Stimulated activated effector memory CD8-positive, alpha-beta T cell treated with anti-CD3 and anti-CD28 coated beads, Interleukin-12 subunit alpha, Interleukin-12 subunit beta, amount 100 ng/mL, for 72 hours (primary cell): ENCODE data around the gene MYO19.
"Not testable (repeated sequence)": the region's sequence is repeated elsewhere in the genome, so short reads cannot be mapped to it uniquely, and the experiment has no call there.

Source experiments
- ATAC-seq: fragments of 150-1000 bp; cut with Tn5 transposase; 2 replicates; pipeline ENCODE4 v1.10.0; 2021
- DNase-seq, 2 donors: peaks; one replicate each; pipeline ENCODE4 v3.0.0; 2021 to 2022; ENCODE audit warnings: low spot score in 2 of 2
- H3K27ac Mint-ChIP-seq: one replicate; pipeline ENCODE4 v1.8.0; 2022; ENCODE audit warnings: mild to moderate bottlenecking, mixed read lengths
- H3K36me3 Mint-ChIP-seq: one replicate; pipeline ENCODE4 v1.8.0; 2022; ENCODE audit warnings: mild to moderate bottlenecking, mixed read lengths
- H3K4me1 Mint-ChIP-seq: one replicate; pipeline ENCODE4 v1.8.0; 2022; ENCODE audit warnings: mixed read lengths
- H3K4me3 Mint-ChIP-seq: one replicate; pipeline ENCODE4 v1.8.0; 2022; ENCODE audit warnings: mild to moderate bottlenecking, mixed read lengths
- H3K9me3 Mint-ChIP-seq: one replicate; pipeline ENCODE4 v1.8.0; 2022; ENCODE audit warnings: mixed read lengths

Gene MYO19

DNA sequence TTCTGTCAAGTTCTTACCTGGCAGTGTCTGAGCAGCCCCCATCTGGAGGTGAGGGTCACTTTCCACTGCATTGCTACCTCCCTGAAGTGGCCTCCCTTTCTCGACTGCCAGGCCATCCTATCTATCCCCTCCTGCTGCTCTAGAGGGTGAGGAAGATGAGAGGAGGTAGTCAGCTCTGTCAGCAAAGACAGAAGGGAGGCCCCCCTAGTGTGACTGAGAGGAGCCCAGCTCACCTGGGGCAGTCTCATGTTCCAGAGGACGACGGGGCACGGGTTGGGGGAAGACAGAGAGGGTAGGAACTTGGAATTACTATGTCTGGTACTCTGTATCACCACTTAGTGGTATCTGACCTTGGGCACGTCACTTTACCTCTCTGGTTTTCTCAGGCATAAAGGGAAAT is 22.0 kb downstream of the MYO19 start:
- H3K4me1 Mint-ChIP-seq = no peaks in the 10 kb centered on the region
- H3K4me3 Mint-ChIP-seq = no peak overlapping the region
- no peak for ATAC-seq
- peak overlapping the region; percentile 1 for H3K27ac Mint-ChIP-seq
- no peaks in the 10 kb centered on the region for H3K9me3 Mint-ChIP-seq
- peaks cover 36% of the 10 kb centered on the region for H3K36me3 Mint-ChIP-seq
- no peak for DNase-seq

DNA sequence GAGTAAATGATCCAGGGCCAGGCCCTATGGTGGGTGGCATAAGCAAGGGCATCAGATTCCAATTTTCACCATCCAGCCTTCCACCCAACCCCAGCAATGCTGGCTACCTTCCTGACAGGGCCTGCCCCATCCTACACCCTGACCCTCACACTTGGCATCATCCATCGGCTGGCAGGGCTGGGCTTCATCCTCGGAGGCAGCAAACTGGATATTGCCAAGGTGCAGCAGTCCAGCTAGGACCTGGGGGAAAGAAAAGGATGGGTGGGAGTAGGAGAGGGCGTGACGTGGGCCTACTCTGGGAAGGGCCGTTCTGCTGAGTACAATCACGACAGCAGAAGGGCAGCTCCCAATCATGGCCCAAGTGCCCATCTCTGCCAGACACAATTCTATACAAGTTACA is 23.5 kb downstream of the MYO19 start:
- Mint-ChIP-seq H3K36me3 (peaks cover 34% of the 10 kb centered on the region), H3K27ac (no peak overlapping the region), H3K4me1 (no peaks in the 10 kb centered on the region), H3K9me3 (no peaks in the 10 kb centered on the region), H3K4me3 (no peak overlapping the region)
- DNase-seq (no peak), ATAC-seq (no peak)

GRCh38 chr17:36510636-36511035 is 24.0 kb downstream of the MYO19 start:
- Mint-ChIP-seq H3K4me1 (no peaks in the 10 kb centered on the region), H3K27ac (peak overlapping the region; percentile 32), H3K4me3 (no peak overlapping the region), H3K36me3 (peaks cover 38% of the 10 kb centered on the region), H3K9me3 (no peaks in the 10 kb centered on the region)
- ATAC-seq (no peak), DNase-seq (no peak)

DNA sequence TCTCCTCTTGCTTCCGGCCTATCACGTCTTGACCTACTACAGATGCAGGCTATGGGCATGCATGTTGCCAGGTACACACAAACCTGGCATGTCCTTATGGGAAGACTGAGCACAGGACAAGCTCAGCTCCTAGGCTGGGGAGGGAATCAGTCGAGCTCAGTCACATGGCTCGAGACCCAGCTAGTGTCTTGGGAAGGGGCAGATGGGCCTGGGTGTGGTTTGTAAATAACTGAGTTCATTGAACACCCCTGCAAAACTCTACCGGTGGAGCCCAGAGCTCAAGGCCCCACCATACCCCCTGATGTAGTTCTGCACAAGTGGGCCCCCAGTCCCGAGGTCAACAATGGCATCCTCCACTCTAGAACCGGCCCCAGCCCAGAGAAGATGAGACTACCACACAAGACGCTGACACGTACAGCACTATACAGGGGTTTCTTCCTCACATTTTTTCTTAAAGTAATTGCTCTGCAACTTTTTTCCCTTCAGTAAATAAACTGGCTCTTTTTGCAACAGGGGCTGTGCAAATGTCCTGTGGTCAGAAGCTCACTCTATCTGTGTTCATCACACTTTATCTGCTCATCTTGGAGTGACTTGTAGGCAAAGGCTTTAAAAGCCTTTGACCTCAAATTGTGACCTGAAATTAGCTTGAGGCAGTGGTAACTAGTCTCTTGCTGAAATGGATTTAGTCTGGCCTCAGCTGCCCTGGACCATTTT is 25.2 kb downstream of the MYO19 start:
- H3K36me3 Mint-ChIP-seq = peaks cover 47% of the 10 kb centered on the region
- no peak overlapping the region for H3K4me3 Mint-ChIP-seq
- no peaks in the 10 kb centered on the region for H3K4me1 Mint-ChIP-seq
- H3K9me3 Mint-ChIP-seq = no peaks in the 10 kb centered on the region
- no peak overlapping the region for H3K27ac Mint-ChIP-seq
- ATAC-seq (no peak), DNase-seq (no peak)

- not testable (repeated sequence) for H3K9me3 Mint-ChIP-seq, H3K4me3 Mint-ChIP-seq, ATAC-seq, H3K4me1 Mint-ChIP-seq, DNase-seq
- Mint-ChIP-seq H3K27ac (peak overlapping the region; percentile 58), H3K36me3 (peaks cover 54% of the 10 kb centered on the region)
Observed at GRCh38 chr17:36508439-36508838, 26.2 kb downstream of the MYO19 start.

DNA sequence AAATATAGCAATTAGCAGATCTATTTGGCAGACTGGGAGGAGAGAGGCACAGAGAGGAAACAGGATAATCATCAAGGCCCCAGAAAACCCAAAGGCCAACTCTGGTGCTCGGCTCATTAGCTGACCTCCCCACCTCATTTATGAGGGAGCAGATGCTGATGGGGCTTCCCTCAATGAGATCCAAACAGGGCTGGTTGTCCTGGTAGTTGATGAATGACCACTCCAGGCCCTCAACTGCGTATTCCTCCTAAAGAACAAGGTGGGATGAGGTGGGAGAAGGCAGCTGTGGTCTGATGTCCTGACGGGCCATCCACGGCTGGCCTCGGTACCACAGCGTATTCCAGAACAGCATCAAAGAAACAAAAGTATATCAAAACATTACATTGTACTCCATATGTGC is 27.4 kb downstream of the MYO19 start:
- Mint-ChIP-seq H3K36me3 (peaks cover 59% of the 10 kb centered on the region), H3K4me3 (no peak overlapping the region), H3K9me3 (no peaks in the 10 kb centered on the region), H3K4me1 (peaks cover 5% of the 10 kb centered on the region), H3K27ac (no peak overlapping the region)
- ATAC-seq (no peak), DNase-seq (no peak)

- H3K27ac Mint-ChIP-seq = no peak overlapping the region
Observed at GRCh38 chr17:36506831-36507230, 27.8 kb downstream of the MYO19 start.

DNA sequence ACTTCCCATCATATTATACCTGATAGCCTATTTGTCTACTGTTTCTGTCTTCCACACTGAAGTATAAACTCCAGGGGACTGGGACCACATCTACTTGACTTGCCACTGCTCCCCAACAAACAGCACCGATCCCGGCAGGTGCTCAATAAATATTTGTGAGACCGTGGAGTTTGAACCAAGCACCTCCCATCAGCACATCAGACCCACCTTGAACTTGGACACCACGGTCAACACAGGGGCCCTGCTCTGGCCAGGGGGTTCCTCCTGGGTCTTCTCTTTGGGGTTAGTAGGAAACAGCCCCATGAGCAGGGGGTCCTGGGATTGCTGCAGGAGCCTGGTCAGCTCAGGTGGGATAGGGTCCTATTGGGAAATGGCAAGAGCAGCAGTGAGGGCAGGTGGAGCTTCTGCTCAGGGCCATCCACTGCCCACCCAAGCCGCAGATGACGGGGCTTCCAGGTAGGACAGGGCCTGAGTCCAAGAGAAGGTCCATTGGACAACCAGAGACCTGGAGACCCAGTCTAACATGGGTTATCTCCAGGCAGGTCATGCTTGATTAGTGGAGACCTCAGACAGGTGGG is 28.3 kb downstream of the MYO19 start:
- Mint-ChIP-seq H3K4me1 (peaks cover 5% of the 10 kb centered on the region), H3K4me3 (no peak overlapping the region), H3K9me3 (no peaks in the 10 kb centered on the region), H3K27ac (peak overlapping the region; percentile 16), H3K36me3 (peaks cover 65% of the 10 kb centered on the region)
- ATAC-seq = no peak
- no peak for DNase-seq

More at GRCh38 chr17:36506831-36507230, 27.8 kb downstream of the MYO19 start:
- Mint-ChIP-seq H3K36me3 (peaks cover 60% of the 10 kb centered on the region), H3K4me1 (peaks cover 5% of the 10 kb centered on the region), H3K9me3 (no peaks in the 10 kb centered on the region), H3K4me3 (no peak overlapping the region)
- DNase-seq (no peak), ATAC-seq (no peak)

DNA sequence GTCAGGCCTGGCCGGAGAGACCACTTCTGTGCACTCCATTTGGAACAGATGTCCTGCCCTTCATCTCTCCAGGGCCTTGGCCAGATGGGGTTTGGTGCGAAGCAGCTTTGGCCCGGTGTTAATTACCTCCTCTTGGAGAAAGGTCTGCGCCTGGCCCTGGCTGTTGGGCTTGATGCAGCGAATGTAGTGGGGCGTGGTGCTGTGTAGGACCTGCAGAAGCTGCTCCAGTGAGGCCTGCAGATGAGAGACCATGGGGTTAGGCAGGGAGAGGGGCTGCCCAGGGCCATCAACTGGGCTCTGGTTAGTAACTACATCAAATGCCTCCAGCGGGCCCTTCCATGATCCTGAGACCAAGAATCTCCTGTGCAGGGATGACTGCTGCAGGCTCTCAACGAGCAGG is 29.5 kb downstream of the MYO19 start:
- H3K27ac Mint-ChIP-seq = peak overlapping the region; percentile 16
- DNase-seq (no peak), ATAC-seq (no peak)
- no peaks in the 10 kb centered on the region for H3K9me3 Mint-ChIP-seq
- H3K36me3 Mint-ChIP-seq = peaks cover 77% of the 10 kb centered on the region
- peaks cover 5% of the 10 kb centered on the region for H3K4me1 Mint-ChIP-seq
- H3K4me3 Mint-ChIP-seq = no peak overlapping the region

DNA sequence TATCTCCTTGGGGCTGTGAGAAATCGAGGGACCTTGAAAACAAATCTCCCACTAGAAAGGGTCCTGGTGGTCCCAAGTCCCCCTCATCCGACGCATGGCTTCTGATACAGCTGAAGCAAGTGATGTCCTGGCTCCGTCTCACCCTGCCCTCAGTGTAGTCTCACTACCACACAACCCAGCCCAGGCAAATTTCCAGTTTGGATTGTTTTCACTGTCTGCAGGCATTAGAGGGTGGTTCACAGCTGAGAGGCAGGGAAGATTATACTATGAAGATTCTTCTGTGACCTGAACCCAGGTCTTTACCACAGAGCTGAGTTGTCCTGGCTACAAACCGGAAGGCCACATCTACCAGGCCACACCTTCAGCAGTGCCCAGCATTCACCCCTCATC is 30.5 kb downstream of the MYO19 start:
- peaks cover 81% of the 10 kb centered on the region for H3K36me3 Mint-ChIP-seq
- H3K4me3 Mint-ChIP-seq = no peak overlapping the region
- no peak for ATAC-seq
- H3K9me3 Mint-ChIP-seq = no peaks in the 10 kb centered on the region
- DNase-seq = no peak
- H3K27ac Mint-ChIP-seq = peak overlapping the region; percentile 88
- peaks cover 5% of the 10 kb centered on the region for H3K4me1 Mint-ChIP-seq

DNA sequence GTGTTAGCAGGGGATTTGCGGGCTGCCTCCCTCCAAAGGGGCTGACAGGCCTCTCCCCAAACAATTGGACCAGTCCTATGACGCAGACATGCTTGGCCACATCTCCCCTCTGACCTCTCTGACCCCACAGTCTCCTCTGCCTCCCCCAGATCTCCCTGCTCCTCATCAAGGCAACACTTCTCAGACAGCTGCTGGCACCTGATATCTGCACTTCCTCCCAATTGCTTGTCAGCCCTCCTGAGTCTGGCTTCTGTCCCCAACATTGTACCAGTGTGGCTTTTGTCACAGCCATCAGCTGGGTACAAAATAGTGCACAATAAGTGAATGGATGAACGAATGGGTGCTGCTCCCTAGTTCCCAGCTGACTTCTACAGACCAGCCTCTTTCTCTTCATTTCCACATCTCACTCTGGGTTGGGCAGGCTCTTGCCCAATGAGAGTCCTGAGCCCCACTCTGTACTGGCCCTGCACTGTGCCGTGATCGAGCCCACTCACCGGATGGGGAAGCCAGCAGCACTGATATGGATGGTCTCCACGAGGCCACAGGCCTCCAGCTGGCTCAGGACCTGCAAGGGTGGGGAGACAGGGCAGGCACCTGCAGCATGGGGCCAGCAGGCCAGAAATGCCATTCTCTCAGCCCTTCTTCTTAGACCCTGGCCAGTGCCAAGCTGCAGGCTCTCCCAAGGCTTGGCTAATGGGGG is 31.1 kb downstream of the MYO19 start:
- Mint-ChIP-seq H3K4me1 (peaks cover 5% of the 10 kb centered on the region), H3K9me3 (no peaks in the 10 kb centered on the region), H3K27ac (peak overlapping the region; percentile 88), H3K4me3 (no peak overlapping the region), H3K36me3 (peaks cover 86% of the 10 kb centered on the region)
- DNase-seq = no peak
- no peak for ATAC-seq

DNA sequence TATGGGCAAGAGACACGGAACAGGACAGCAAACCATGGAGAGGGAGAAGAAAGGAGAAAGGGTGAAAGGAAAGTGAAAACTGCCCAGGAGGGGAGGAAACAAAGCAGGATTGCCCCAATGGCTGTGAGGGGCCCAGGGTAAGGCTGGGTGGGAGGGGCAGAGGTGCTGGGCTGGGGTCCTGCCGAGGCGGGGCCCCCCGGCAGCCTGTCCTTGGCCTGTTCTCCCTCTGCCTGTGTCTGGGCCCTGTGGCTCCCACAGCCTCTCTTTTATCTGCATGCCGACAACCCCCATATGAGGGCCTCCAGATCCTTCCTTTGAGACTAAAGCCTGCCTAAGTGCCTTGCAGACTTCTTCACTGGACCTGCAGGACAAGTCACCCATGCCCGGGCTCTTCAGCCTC is 32.7 kb downstream of the MYO19 start:
- Mint-ChIP-seq H3K27ac (peak overlapping the region; percentile 88), H3K4me3 (no peak overlapping the region), H3K9me3 (no peaks in the 10 kb centered on the region), H3K36me3 (peaks cover 98% of the 10 kb centered on the region), H3K4me1 (peaks cover 5% of the 10 kb centered on the region)
- DNase-seq = no peak
- ATAC-seq = no peak

- H3K9me3 Mint-ChIP-seq = no peaks in the 10 kb centered on the region
- H3K4me1 Mint-ChIP-seq = peaks cover 5% of the 10 kb centered on the region
- peaks cover 99% of the 10 kb centered on the region for H3K36me3 Mint-ChIP-seq
- H3K4me3 Mint-ChIP-seq = no peak overlapping the region
- ATAC-seq (no peak), DNase-seq (no peak)
- H3K27ac Mint-ChIP-seq = peak overlapping the region; percentile 88
Observed at GRCh38 chr17:36501351-36501750, 33.3 kb downstream of the MYO19 start.

DNA sequence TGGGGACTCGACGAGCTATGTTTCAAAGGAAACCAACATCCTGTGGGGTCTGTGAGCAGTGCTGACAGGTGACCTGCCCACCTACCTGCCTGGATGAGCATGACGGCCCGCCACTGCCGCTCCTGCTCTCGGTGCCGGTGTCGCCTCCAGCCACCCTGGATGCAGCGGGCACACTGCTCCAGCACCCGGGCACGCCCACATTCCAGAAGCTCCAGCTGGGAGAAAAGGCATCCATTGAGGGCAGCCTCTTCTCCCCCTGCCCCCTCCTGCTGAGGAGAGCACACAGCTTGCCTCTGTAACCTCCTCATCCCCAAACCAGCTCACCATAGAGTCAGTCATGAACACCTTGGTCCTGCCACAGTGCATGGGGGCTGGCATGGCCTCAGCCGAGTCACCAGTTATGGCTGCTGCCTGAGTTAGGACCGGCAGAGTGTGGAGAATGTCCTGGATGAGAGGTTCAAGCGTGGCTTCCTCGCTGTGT is 33.9 kb downstream of the MYO19 start:
- DNase-seq = no peak
- Mint-ChIP-seq H3K4me1 (peaks cover 5% of the 10 kb centered on the region), H3K4me3 (no peak overlapping the region), H3K36me3 (peaks cover 99% of the 10 kb centered on the region), H3K27ac (no peak overlapping the region), H3K9me3 (no peaks in the 10 kb centered on the region)
- no peak for ATAC-seq

- H3K27ac Mint-ChIP-seq = no peak overlapping the region
- no peak for ATAC-seq
- H3K36me3 Mint-ChIP-seq = peaks cover 99% of the 10 kb centered on the region
- no peak for DNase-seq
- H3K4me3 Mint-ChIP-seq = no peak overlapping the region
- H3K9me3 Mint-ChIP-seq = no peaks in the 10 kb centered on the region
- H3K4me1 Mint-ChIP-seq = peaks cover 5% of the 10 kb centered on the region
Observed at GRCh38 chr17:36498560-36499300, 35.9 kb downstream of the MYO19 start.
